Fibroblast of skin of left quadriceps (primary cell): ENCODE measurements around the gene TMA7B.
"Not testable (repeated sequence)": the region's sequence is repeated elsewhere in the genome, so short reads cannot be mapped to it uniquely, and the experiment has no call there.

Source experiments
- DNase-seq, 2 experiments: peaks; one replicate each; pipeline ENCODE4 v3.0.0-alpha.2; 2013; ENCODE audit warnings: low read depth in 2 of 2

The TMA7B gene

GRCh38 chr22:39932918-39933649 is 27.1 kb upstream of the TMA7B start:
- no peak for DNase-seq

- DNase-seq: no peak
These were observed 26.5 kb upstream of the TMA7B start for GRCh38 chr22:39933741-39934140.

- DNase-seq: no peak
These were observed 25.1 kb upstream of the TMA7B start for GRCh38 chr22:39935116-39935515.

GRCh38 chr22:39935612-39936011 is 24.6 kb upstream of the TMA7B start:
- no peak for DNase-seq

- no peak for DNase-seq
These were observed 23.6 kb upstream of the TMA7B start for GRCh38 chr22:39936523-39937145.

GRCh38 chr22:39937906-39938305 is 22.3 kb upstream of the TMA7B start:
- no peak for DNase-seq

GRCh38 chr22:39938509-39939111 is 21.6 kb upstream of the TMA7B start:
- no peak for DNase-seq

- DNase-seq: no peak
These were observed 20.4 kb upstream of the TMA7B start for GRCh38 chr22:39939830-39940229.

GRCh38 chr22:39940757-39941305 is 19.4 kb upstream of the TMA7B start:
- no peak for DNase-seq

GRCh38 chr22:39941601-39942000 is 18.6 kb upstream of the TMA7B start:
- DNase-seq: no peak

GRCh38 chr22:39942439-39943230 is 17.6 kb upstream of the TMA7B start:
- no peak for DNase-seq

GRCh38 chr22:39943337-39943736 is 16.9 kb upstream of the TMA7B start:
- DNase-seq: no peak

- DNase-seq: no peak
These were observed 16.0 kb upstream of the TMA7B start for GRCh38 chr22:39943953-39944872.

GRCh38 chr22:39946126-39946502 is 14.1 kb upstream of the TMA7B start:
- DNase-seq: no peak

GRCh38 chr22:39946503-39947219 is 13.5 kb upstream of the TMA7B start:
- DNase-seq: no peak

GRCh38 chr22:39947220-39948216 is 12.7 kb upstream of the TMA7B start:
- no peak for DNase-seq

- no peak for DNase-seq
These were observed 10.0 kb upstream of the TMA7B start for GRCh38 chr22:39949964-39950737.

- not testable (repeated sequence) for DNase-seq
These were observed 8.4 kb upstream of the TMA7B start for GRCh38 chr22:39951603-39952293.
